ENCODE data around the gene ABHD17B.

DNA sequence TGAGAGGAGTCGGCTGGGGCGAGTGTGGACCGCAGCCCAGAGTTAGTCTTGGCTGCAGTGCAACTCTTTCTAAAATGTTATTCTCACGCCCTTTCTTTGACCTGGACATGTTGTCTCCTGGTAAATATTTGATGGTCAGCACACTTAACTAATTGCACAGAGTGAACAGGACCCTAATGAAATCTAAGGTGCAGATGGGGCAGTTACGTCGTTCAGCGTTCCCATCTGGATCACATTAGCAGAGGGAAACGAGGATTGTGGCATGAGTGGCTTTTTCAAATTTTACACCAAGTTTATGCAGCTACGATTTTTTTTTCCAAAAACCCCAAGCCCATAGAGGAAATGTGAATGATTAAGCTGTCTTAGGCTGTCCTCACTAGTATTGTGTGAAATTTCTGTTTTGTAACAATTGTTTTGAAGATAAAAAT, 929 bp upstream of the ABHD17B start:
- TF ChIP-seq, protein P1, sequence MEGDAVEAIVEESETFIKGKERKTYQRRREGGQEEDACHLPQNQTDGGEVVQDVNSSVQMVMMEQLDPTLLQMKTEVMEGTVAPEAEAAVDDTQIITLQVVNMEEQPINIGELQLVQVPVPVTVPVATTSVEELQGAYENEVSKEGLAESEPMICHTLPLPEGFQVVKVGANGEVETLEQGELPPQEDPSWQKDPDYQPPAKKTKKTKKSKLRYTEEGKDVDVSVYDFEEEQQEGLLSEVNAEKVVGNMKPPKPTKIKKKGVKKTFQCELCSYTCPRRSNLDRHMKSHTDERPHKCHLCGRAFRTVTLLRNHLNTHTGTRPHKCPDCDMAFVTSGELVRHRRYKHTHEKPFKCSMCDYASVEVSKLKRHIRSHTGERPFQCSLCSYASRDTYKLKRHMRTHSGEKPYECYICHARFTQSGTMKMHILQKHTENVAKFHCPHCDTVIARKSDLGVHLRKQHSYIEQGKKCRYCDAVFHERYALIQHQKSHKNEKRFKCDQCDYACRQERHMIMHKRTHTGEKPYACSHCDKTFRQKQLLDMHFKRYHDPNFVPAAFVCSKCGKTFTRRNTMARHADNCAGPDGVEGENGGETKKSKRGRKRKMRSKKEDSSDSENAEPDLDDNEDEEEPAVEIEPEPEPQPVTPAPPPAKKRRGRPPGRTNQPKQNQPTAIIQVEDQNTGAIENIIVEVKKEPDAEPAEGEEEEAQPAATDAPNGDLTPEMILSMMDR (conservative IDR thresholded peaks at IDR 0.05 in 1 of 2, IDR thresholded peaks at IDR 0.05 in 1 of 2; ENCODE audit: low read depth in 1 of 2, low read length in 2 of 2) = no peak
- TF ChIP-seq EZH2 (IDR thresholded peaks at IDR 0.05; ENCODE audit: low read length, missing control alignments) = no peak

Measured in fibroblast of lung (primary cell).